GM23338 (cell line): ENCODE results near the gene NELL2.

Experiments
- CREB1 ChIP-seq: fragments of 250-450 bp; sonication (Bioruptor Pico); IDR thresholded peaks from 2 replicates; pipeline ENCODE4 v1.5.0; 2020; ENCODE audit warnings: low read depth, mild to moderate bottlenecking, moderate library complexity
- EZH2 ChIP-seq: fragments of 200-600 bp; sonication (generic); IDR thresholded peaks from one replicate; pipeline ENCODE4 v1.8.0; 2017; ENCODE audit warnings: antibody characterized with exemption, mild to moderate bottlenecking, low read depth; ENCODE audit not compliant: unreplicated experiment
- EZH2phosphoT487 ChIP-seq: fragments of 200-600 bp; sonication (generic); IDR thresholded peaks from one replicate; pipeline ENCODE4 v1.8.1; 2018; ENCODE audit warnings: antibody characterized with exemption; ENCODE audit not compliant: unreplicated experiment
- JUNB ChIP-seq: IDR thresholded peaks from one replicate; pipeline ENCODE4 v1.6.1; 2016; ENCODE audit warnings: antibody characterized with exemption; ENCODE audit not compliant: unreplicated experiment
- NANOG ChIP-seq: IDR thresholded peaks from 2 replicates; pipeline ENCODE4 v1.6.1; 2016; ENCODE audit warnings: antibody characterized with exemption, borderline replicate concordance
- POLR2AphosphoS5 ChIP-seq: IDR thresholded peaks from 2 replicates; pipeline ENCODE4 v1.6.1; 2016; ENCODE audit warnings: antibody characterized with exemption, low read depth
- ZNF331 ChIP-seq: fragments of 250-450 bp; sonication (Bioruptor Pico); IDR thresholded peaks from 2 replicates; pipeline ENCODE4 v1.5.0; 2020; ENCODE audit warnings: low read depth, mild to moderate bottlenecking, moderate library complexity
- TF ChIP-seq, protein P1 (sequence below), 2 experiments: fragments of 200-600 bp in 1 of 2; sonication (generic) in 1 of 2; conservative IDR thresholded peaks; 2 replicates each; pipeline versions ENCODE4 v1.5.1 to v1.6.1; 2016 to 2017; ENCODE audit warnings: antibody characterized with exemption in 2 of 2, low read depth in 2 of 2, mild to moderate bottlenecking in 2 of 2, moderate library complexity in 1 of 2
- TF ChIP-seq, protein P2 (sequence below): IDR thresholded peaks from 2 replicates; pipeline ENCODE4 v1.6.1; 2016; ENCODE audit warnings: antibody characterized with exemption
- TF ChIP-seq, protein P3 (sequence below): IDR thresholded peaks from one replicate; pipeline ENCODE4 v1.6.1; 2018; ENCODE audit warnings: antibody characterized with exemption; ENCODE audit not compliant: unreplicated experiment

DNA sequence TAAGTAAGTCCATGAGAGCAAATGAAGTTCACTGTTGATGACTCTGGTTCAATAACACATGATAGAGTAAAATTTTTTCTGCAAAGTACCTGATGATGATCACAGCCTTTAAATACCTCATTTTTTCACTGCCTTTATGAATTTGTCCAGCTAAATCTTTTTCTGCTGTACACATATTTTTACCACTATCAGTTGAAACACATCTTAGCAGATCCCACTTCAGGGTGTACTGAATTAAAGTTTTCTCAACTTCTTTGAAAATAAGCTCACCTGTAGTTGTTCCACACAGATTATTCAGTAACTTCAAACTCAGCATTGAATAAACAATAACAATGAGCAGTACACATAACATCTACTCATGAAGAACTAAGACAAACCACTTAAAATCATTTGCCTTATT, 385.9 kb downstream of the NELL2 start:
- no peak for TF ChIP-seq CREB1
- TF ChIP-seq, protein P1, sequence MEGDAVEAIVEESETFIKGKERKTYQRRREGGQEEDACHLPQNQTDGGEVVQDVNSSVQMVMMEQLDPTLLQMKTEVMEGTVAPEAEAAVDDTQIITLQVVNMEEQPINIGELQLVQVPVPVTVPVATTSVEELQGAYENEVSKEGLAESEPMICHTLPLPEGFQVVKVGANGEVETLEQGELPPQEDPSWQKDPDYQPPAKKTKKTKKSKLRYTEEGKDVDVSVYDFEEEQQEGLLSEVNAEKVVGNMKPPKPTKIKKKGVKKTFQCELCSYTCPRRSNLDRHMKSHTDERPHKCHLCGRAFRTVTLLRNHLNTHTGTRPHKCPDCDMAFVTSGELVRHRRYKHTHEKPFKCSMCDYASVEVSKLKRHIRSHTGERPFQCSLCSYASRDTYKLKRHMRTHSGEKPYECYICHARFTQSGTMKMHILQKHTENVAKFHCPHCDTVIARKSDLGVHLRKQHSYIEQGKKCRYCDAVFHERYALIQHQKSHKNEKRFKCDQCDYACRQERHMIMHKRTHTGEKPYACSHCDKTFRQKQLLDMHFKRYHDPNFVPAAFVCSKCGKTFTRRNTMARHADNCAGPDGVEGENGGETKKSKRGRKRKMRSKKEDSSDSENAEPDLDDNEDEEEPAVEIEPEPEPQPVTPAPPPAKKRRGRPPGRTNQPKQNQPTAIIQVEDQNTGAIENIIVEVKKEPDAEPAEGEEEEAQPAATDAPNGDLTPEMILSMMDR (conservative IDR thresholded peaks at IDR 0.05; ENCODE audit: low read depth in 2 of 2), result no peak
- no peak for TF ChIP-seq EZH2phosphoT487
- TF ChIP-seq, protein P2, sequence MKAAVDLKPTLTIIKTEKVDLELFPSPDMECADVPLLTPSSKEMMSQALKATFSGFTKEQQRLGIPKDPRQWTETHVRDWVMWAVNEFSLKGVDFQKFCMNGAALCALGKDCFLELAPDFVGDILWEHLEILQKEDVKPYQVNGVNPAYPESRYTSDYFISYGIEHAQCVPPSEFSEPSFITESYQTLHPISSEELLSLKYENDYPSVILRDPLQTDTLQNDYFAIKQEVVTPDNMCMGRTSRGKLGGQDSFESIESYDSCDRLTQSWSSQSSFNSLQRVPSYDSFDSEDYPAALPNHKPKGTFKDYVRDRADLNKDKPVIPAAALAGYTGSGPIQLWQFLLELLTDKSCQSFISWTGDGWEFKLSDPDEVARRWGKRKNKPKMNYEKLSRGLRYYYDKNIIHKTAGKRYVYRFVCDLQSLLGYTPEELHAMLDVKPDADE, result no peak
- no peak for TF ChIP-seq ZNF331 (CRISPR knock-in tag)
- no peak for TF ChIP-seq POLR2AphosphoS5
- no peak for TF ChIP-seq EZH2
- no peak for TF ChIP-seq NANOG
- TF ChIP-seq, protein P3, sequence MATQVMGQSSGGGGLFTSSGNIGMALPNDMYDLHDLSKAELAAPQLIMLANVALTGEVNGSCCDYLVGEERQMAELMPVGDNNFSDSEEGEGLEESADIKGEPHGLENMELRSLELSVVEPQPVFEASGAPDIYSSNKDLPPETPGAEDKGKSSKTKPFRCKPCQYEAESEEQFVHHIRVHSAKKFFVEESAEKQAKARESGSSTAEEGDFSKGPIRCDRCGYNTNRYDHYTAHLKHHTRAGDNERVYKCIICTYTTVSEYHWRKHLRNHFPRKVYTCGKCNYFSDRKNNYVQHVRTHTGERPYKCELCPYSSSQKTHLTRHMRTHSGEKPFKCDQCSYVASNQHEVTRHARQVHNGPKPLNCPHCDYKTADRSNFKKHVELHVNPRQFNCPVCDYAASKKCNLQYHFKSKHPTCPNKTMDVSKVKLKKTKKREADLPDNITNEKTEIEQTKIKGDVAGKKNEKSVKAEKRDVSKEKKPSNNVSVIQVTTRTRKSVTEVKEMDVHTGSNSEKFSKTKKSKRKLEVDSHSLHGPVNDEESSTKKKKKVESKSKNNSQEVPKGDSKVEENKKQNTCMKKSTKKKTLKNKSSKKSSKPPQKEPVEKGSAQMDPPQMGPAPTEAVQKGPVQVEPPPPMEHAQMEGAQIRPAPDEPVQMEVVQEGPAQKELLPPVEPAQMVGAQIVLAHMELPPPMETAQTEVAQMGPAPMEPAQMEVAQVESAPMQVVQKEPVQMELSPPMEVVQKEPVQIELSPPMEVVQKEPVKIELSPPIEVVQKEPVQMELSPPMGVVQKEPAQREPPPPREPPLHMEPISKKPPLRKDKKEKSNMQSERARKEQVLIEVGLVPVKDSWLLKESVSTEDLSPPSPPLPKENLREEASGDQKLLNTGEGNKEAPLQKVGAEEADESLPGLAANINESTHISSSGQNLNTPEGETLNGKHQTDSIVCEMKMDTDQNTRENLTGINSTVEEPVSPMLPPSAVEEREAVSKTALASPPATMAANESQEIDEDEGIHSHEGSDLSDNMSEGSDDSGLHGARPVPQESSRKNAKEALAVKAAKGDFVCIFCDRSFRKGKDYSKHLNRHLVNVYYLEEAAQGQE, result no peak
- no peak for TF ChIP-seq JUNB
